NT2/D1 (cell line): Measurements from ENCODE around the gene SIM1.

Experiments used
- DNase-seq: peaks from one replicate; pipeline ENCODE4 v3.0.0-alpha.2; 2011; ENCODE audit warnings: low read depth, low spot score
- H3K27me3 ChIP-seq: 2 replicates; pipeline ENCODE4 v1.6.0; 2011; ENCODE audit warnings: mild to moderate bottlenecking; ENCODE audit not compliant: insufficient read length, insufficient read depth
- H3K36me3 ChIP-seq: 2 replicates; pipeline ENCODE4 v1.6.1; 2011; ENCODE audit warnings: mild to moderate bottlenecking, low read length, mixed read lengths; ENCODE audit not compliant: insufficient read depth, insufficient read length
- H3K4me1 ChIP-seq: 2 replicates; pipeline ENCODE4 v1.5.1; 2011; ENCODE audit not compliant: insufficient read depth, insufficient read length
- H3K4me3 ChIP-seq: 2 replicates; pipeline ENCODE4 v1.5.1; 2011; ENCODE audit warnings: low read depth; ENCODE audit not compliant: insufficient read length
- H3K9ac ChIP-seq: 2 replicates; pipeline ENCODE4 v1.6.0; 2011; ENCODE audit warnings: low read depth; ENCODE audit not compliant: insufficient read length
- H3K9me3 ChIP-seq: 2 replicates; pipeline ENCODE4 v1.5.1; 2011; ENCODE audit warnings: mild to moderate bottlenecking, low read length; ENCODE audit not compliant: insufficient read depth
- SUZ12 ChIP-seq: IDR thresholded peaks from 2 replicates; pipeline ENCODE4 v1.6.1; 2011; ENCODE audit not compliant: insufficient read length, insufficient read depth; ENCODE audit errors: extremely low read depth
- YY1 ChIP-seq: IDR thresholded peaks from 2 replicates; pipeline ENCODE4 v1.6.1; 2011; ENCODE audit not compliant: insufficient read length, insufficient read depth
- ZNF274 ChIP-seq: IDR thresholded peaks from 2 replicates; pipeline ENCODE4 v1.6.1; 2011; ENCODE audit warnings: mild to moderate bottlenecking, low read depth, low read length

Gene SIM1

GRCh38 chr6:100469101-100469859, 4.6 kb upstream of the SIM1 start:
- H3K36me3 ChIP-seq = no peaks in the 10 kb centered on the region
- H3K4me3 ChIP-seq = no peak overlapping the region
- H3K9me3 ChIP-seq = no peaks in the 10 kb centered on the region
- no peak for DNase-seq
- TF ChIP-seq SUZ12 (no peak), ZNF274 (no peak), YY1 (no peak)
- no peak overlapping the region for H3K9ac ChIP-seq
- no peaks in the 10 kb centered on the region for H3K4me1 ChIP-seq
- H3K27me3 ChIP-seq = peaks cover 37% of the 10 kb centered on the region

GRCh38 chr6:100468016-100468622, 3.4 kb upstream of the SIM1 start:
- Histone ChIP-seq H3K9me3 (no peaks in the 10 kb centered on the region), H3K4me3 (no peak overlapping the region), H3K9ac (no peak overlapping the region), H3K4me1 (no peaks in the 10 kb centered on the region), H3K27me3 (peaks cover 48% of the 10 kb centered on the region), H3K36me3 (no peaks in the 10 kb centered on the region)
- TF ChIP-seq SUZ12 = no peak
- no peak for TF ChIP-seq ZNF274
- TF ChIP-seq YY1 = no peak
- no peak for DNase-seq

- no peaks in the 10 kb centered on the region for H3K4me1 ChIP-seq
- no peaks in the 10 kb centered on the region for H3K36me3 ChIP-seq
- TF ChIP-seq YY1 (no peak), ZNF274 (no peak), SUZ12 (no peak)
- no peak overlapping the region for H3K9ac ChIP-seq
- no peak overlapping the region for H3K4me3 ChIP-seq
- DNase-seq = no peak
- peaks cover 56% of the 10 kb centered on the region for H3K27me3 ChIP-seq
- H3K9me3 ChIP-seq = no peaks in the 10 kb centered on the region
Observed at GRCh38 chr6:100467129-100468015, 2.7 kb upstream of the SIM1 start.

- Histone ChIP-seq H3K27me3 (peaks cover 64% of the 10 kb centered on the region), H3K9me3 (no peaks in the 10 kb centered on the region)
- no peak for DNase-seq
Observed at GRCh38 chr6:100466410-100467128, 1.8 kb upstream of the SIM1 start.

GRCh38 chr6:100465701-100466409, 1.1 kb upstream of the SIM1 start:
- Histone ChIP-seq H3K36me3 (no peaks in the 10 kb centered on the region), H3K4me3 (no peak overlapping the region), H3K4me1 (no peaks in the 10 kb centered on the region), H3K27me3 (peaks cover 71% of the 10 kb centered on the region), H3K9ac (no peak overlapping the region), H3K9me3 (no peaks in the 10 kb centered on the region)
- no peak for DNase-seq
- TF ChIP-seq SUZ12 (no peak), ZNF274 (no peak), YY1 (no peak)

More at GRCh38 chr6:100466410-100467128, 1.8 kb upstream of the SIM1 start:
- no peak for TF ChIP-seq YY1
- TF ChIP-seq SUZ12 = peak; percentile 15
- Histone ChIP-seq H3K4me1 (no peaks in the 10 kb centered on the region), H3K4me3 (no peak overlapping the region), H3K36me3 (no peaks in the 10 kb centered on the region), H3K9ac (no peak overlapping the region)

GRCh38 chr6:100464162-100464851, 414 bp downstream of the SIM1 start:
- Histone ChIP-seq H3K36me3 (no peaks in the 10 kb centered on the region), H3K9ac (peak overlapping the region; percentile 3), H3K27me3 (peaks cover 86% of the 10 kb centered on the region), H3K4me3 (peak overlapping the region; percentile 33), H3K4me1 (no peaks in the 10 kb centered on the region), H3K9me3 (no peaks in the 10 kb centered on the region)
- TF ChIP-seq YY1 (no peak), SUZ12 (peak; percentile 74)
- DNase-seq = no peak
